Upper lobe of left lung (tissue), 6 donors: ENCODE data around the gene UGT2B28. TPM values are rescaled to one million over a fixed set of nuclear protein-coding genes. Genes with fewer than 3 reads are reported as not detected.
"Not testable (repeated sequence)": the region's sequence is repeated elsewhere in the genome, so short reads cannot be mapped to it uniquely, and the experiment has no call there.

Experiments used
- ATAC-seq, 2 donors: fragments of 200-7000 bp; cut with Tn5 transposase; one replicate each; pipeline ENCODE4 v1.9.1; 2022; ENCODE audit warnings: mild to moderate bottlenecking in 2 of 2, moderate library complexity in 2 of 2; ENCODE audit not compliant: low FRiP score in 2 of 2
- DNase-seq, 2 donors: peaks; one replicate each; pipeline ENCODE4 v3.0.0-alpha.2; 2019 to 2020
- H3K27ac ChIP-seq, 4 donors: fragments of 200-600 bp; sonication (generic); one replicate each; pipeline ENCODE4 v1.5.1; 2016 to 2019
- H3K27me3 ChIP-seq, 4 donors: fragments of 200-600 bp; sonication (generic); one replicate each; pipeline ENCODE4 v1.5.1; 2017 to 2019
- H3K36me3 ChIP-seq, 4 donors: fragments of 200-600 bp; sonication (generic); one replicate each; pipeline ENCODE4 v1.5.1; 2016 to 2019
- H3K4me1 ChIP-seq, 4 donors: fragments of 200-600 bp; sonication (generic); one replicate each; pipeline ENCODE4 v1.5.1; 2018 to 2019
- H3K4me3 ChIP-seq, 4 donors: fragments of 200-600 bp; sonication (generic); one replicate each; pipeline ENCODE4 v1.5.1; 2017 to 2019; ENCODE audit warnings: mild to moderate bottlenecking in 2 of 4, moderate library complexity in 1 of 4
- H3K9me3 ChIP-seq, 4 donors: fragments of 200-600 bp; sonication (generic); one replicate each; pipeline ENCODE4 v1.5.1; 2018 to 2019
- EP300 ChIP-seq, 4 donors: sonication (generic); formaldehyde crosslinking; IDR thresholded peaks; one replicate each; pipeline ENCODE4 v1.5.1; 2017; ENCODE audit warnings: antibody characterized with exemption in 4 of 4, control low read depth in 2 of 4
- POLR2A ChIP-seq, 4 donors: fragments of 450-650 bp; IDR thresholded peaks; one replicate each; pipeline ENCODE4 v1.5.1; 2016 to 2017; ENCODE audit warnings: antibody characterized with exemption in 4 of 4, mild to moderate bottlenecking in 2 of 4
- POLR2AphosphoS5 ChIP-seq, 2 donors: sonication (generic); formaldehyde crosslinking; IDR thresholded peaks; one replicate each; pipeline ENCODE4 v1.5.1; 2017; ENCODE audit warnings: antibody characterized with exemption in 2 of 2
- WGBS, 2 donors: methylation state at CpG; one replicate each; pipeline ENCODE4 v1.1.5; 2017 to 2018; 5-methylcytosine and 5-hydroxymethylcytosine counted together
- total RNA-seq, 6 donors: library from RNA; depleted of rRNA in 4 of 6; stranded (reverse); fragments of >200 nt in 4 of 6; gene quantifications; one replicate each; pipeline versions ENCODE4 v1.1.0 to v1.2.1, GENCODE V29; 2016 to 2021
- TF ChIP-seq, protein P1 (sequence below), 6 experiments: fragments of 450-650 bp in 4 of 6; fragments of 200-600 bp in 2 of 6; sonication (generic) in 2 of 6; IDR thresholded peaks; one replicate each; pipeline ENCODE4 v1.5.1; 2016 to 2019; ENCODE audit warnings: antibody characterized with exemption in 6 of 6
- donor health status: DM: no; HTN: no; CAD: no; lungs with moderate emphysema.
- donor health status: DM: no; HTN: yes; CAD: no; lungs with severe emphysema.

UGT2B28 gene
- total RNA-seq, 6 donors from 2014 or later = not detected

DNA sequence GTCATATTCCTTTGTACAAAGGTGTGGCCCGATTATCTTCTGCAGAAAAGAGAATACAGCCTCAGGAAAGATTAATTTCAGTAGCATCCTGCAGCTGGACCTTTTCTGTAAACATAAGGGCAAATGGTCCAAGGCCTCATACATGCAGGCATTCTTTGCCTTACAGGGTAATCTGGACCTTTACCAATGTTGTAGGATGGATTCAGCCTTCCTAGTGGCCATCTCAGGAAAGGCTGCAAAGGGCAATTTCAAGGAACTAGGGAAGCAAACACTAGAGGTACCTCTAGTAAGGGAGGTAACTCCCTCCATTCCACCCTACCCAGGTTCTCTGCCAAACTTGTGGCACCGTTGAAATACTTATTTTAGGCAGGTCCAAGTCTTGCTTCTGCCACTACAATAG, 43.0 kb downstream of the UGT2B28 start:
- 64 to 65% methylated on average over 2 of the region's 2 CpGs for WGBS, 2 donors
- DNase-seq (no peak), ATAC-seq (no peak)
- H3K4me1 ChIP-seq = no peaks in the 10 kb centered on the region
- H3K27ac ChIP-seq = no peak overlapping the region
- no peaks in the 10 kb centered on the region for H3K9me3 ChIP-seq
- no peak for TF ChIP-seq EP300 (IDR thresholded peaks at IDR 0.05)
- no peak for TF ChIP-seq POLR2A (IDR thresholded peaks at IDR 0.05)
- TF ChIP-seq, protein P1, sequence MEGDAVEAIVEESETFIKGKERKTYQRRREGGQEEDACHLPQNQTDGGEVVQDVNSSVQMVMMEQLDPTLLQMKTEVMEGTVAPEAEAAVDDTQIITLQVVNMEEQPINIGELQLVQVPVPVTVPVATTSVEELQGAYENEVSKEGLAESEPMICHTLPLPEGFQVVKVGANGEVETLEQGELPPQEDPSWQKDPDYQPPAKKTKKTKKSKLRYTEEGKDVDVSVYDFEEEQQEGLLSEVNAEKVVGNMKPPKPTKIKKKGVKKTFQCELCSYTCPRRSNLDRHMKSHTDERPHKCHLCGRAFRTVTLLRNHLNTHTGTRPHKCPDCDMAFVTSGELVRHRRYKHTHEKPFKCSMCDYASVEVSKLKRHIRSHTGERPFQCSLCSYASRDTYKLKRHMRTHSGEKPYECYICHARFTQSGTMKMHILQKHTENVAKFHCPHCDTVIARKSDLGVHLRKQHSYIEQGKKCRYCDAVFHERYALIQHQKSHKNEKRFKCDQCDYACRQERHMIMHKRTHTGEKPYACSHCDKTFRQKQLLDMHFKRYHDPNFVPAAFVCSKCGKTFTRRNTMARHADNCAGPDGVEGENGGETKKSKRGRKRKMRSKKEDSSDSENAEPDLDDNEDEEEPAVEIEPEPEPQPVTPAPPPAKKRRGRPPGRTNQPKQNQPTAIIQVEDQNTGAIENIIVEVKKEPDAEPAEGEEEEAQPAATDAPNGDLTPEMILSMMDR (IDR thresholded peaks at IDR 0.05) = no peak
- no peak for TF ChIP-seq POLR2AphosphoS5 (IDR thresholded peaks at IDR 0.05)
- H3K36me3 ChIP-seq = no peaks in the 10 kb centered on the region
- no peak overlapping the region for H3K4me3 ChIP-seq
- H3K27me3 ChIP-seq = no peaks in the 10 kb centered on the region

DNA sequence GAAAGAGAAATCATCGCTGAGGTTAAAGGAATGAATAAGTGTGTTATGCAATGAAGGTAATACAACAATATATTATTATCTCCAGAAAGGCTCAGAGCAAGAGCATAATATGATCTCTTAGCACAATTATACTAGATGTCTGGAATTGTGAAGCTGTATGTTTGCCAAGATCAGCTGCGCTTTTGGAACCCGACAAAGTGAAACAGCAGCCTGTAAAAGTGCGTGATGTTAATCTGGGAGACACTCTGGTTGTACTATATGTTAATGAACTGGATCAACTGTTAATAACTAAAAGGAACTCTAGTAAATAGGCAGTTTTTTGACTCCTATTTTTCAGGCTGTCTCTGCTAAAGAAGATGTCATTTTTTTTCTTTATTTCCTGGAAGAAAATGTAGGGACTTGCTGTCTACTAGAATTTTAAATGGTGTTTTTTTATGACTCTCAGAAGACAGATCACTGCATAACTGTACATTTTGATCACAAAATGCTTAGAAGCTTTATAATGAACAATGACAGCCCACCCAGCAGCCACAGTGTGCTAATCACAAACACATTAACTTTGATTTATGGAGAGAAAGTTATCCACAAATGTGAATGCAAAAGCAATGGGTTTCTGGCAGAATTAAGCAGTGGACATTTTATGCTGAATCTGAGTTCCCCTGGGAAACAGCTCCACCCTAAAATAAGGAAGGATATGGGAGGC, 50.2 kb downstream of the UGT2B28 start:
- TF ChIP-seq, protein P1 (IDR thresholded peaks at IDR 0.05) = no peak
- no peak for TF ChIP-seq POLR2AphosphoS5 (IDR thresholded peaks at IDR 0.05)
- no peak for TF ChIP-seq EP300 (IDR thresholded peaks at IDR 0.05)
- TF ChIP-seq POLR2A (IDR thresholded peaks at IDR 0.05) = no peak
- ATAC-seq = no peak
- 80 to 82% methylated on average over 4 of the region's 4 CpGs for WGBS, 2 donors
- Histone ChIP-seq H3K4me3 (no peak overlapping the region), H3K36me3 (no peaks in the 10 kb centered on the region), H3K4me1 (no peaks in the 10 kb centered on the region), H3K27me3 (no peaks in the 10 kb centered on the region), H3K27ac (no peak overlapping the region), H3K9me3 (no peaks in the 10 kb centered on the region)
- no peak for DNase-seq

DNA sequence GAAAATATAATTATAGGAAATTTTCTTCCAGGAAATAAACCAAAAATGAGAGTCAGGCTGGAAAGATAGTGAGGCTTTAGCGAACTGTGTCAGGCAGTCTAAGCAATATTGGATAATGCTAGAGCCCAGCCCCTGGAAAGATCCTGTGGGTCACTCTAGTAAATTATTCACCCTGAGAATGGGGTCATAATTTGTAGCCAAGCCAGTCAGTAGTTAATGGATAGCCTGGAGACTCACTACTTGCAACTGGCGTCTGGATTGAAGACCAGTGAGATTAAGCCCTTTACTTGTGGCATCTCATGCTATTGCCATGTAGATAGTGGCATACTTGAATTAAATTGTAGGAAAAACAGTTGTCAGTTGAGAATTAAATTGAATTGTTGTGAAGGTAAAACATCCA, 51.0 kb downstream of the UGT2B28 start:
- not testable (repeated sequence) for DNase-seq, ATAC-seq, H3K9me3 ChIP-seq, H3K27ac ChIP-seq, H3K4me3 ChIP-seq, H3K4me1 ChIP-seq, H3K36me3 ChIP-seq, H3K27me3 ChIP-seq
- WGBS, 2 donors = 78 to 91% methylated on average over 2 of the region's 2 CpGs

DNA sequence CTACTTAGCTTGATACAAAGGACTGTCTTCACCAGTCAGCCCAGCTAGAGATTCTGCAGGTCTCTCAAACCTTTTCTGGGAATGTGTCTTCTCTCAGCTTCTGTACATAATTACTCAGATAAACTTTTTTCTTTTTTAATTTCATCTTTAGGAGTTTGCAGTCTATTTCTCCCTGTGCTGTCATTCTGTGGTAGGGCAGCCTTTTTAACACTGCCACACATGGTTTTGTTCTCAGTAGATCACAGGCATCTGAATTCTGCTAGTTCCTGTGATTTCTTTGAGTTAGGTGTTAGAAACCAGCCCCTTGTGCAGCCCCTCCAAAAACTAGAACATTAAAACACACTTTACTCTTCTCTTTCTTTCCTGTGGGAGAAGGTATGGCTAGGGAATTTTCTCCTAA, 55.2 kb downstream of the UGT2B28 start:
- not testable (repeated sequence) for ATAC-seq, DNase-seq, H3K36me3 ChIP-seq

DNA sequence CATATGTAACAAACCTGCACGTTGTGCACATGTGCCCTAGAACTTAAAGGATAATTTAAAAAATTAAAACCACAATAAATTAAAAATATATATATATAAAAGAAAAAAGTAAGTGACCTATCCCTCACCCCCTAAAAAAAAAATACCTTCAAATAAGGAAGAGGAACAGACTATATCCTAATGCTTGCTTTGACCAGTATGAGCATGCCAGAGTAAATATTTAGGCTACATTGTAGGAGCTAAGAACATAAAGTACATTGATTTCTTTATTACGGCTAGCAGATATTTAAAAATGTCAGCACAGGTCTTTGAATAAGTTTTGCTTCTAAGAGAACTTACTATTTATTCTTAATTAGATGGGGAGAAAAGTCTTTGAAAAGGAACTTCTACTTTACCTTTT, 62.8 kb downstream of the UGT2B28 start:
- 69 to 70% methylated on average over 2 of the region's 2 CpGs for whole genome bisulfite sequencing, 2 donors
- H3K36me3 ChIP-seq, ATAC-seq: not testable (repeated sequence)

More for the DNA sequence above, 55.2 kb downstream of the UGT2B28 start:
- not testable (repeated sequence) for H3K9me3 ChIP-seq, H3K4me3 ChIP-seq, H3K27me3 ChIP-seq, H3K27ac ChIP-seq, H3K4me1 ChIP-seq

DNA sequence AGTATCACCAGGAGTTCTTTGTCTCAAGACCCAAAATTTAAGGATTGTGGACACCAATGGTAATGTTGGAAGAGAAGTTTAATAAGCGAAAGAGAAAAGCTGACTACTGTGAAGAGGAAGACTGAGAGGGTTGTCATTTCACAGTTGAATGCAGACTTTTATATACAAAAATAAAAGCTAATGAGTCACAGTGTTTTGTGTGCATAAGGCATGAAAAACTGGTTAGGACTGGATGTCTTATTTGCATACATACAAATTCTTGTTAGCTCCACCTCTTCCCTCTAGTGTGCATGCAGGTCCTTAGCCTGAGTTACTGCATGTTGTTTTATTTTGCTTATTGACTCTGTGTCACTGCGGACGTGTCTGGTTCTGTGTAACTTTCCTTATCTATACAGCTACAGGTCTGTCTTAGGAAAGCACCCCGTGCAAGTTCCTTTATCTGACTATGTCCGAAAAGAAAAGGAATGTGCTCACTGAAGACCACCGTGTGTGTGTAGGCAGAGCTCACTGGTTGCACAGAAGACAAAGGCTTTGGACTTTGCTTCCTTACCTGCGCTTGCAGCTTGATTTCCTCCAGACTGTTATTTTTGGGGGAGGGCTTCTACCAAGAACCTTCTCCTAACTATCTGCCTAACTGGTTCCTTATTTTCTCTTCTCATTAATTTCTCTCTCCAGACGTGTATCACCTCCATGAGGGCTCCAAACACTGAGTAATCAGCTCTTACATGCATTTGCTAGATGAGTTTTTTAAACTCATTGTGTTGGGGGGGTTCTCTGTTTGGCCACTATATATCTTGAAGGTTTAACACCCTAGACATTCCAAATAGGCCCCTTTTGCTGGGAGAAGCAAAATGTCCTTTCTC, 63.5 kb downstream of the UGT2B28 start:
- not testable (repeated sequence) for ATAC-seq, H3K36me3 ChIP-seq, H3K9me3 ChIP-seq, H3K4me1 ChIP-seq, H3K27me3 ChIP-seq, DNase-seq, H3K27ac ChIP-seq, H3K4me3 ChIP-seq
- 47 to 59% methylated on average over 8 of the region's 8 CpGs for WGBS, 2 donors

More for the DNA sequence above, 62.8 kb downstream of the UGT2B28 start:
- not testable (repeated sequence) for H3K4me1 ChIP-seq, DNase-seq, H3K4me3 ChIP-seq, H3K27ac ChIP-seq, H3K9me3 ChIP-seq, H3K27me3 ChIP-seq

Other genes with a start within 250 kb of the UGT2B28 start
- gene UGT2B7, start 184.0 kb upstream of the UGT2B28 start, total RNA-seq = 1 to 10 TPM in 1 of 6 donors, under 1 TPM in 2, not detected in 3; 0.24 to 1.1 (median 0.30) TPM
- gene UGT2B11, start 65.7 kb upstream of the UGT2B28 start, total RNA-seq = not detected
- 1 to 10 TPM in 1 of 6 donors, under 1 TPM in 2, not detected in 3; 0.24 to 1.8 (median 0.74) TPM for gene UGT2B4, start 215.4 kb downstream of the UGT2B28 start, total RNA-seq